Uterus (tissue), 4 donors: Measurements from ENCODE around the gene UBE3C. TPM values are rescaled to one million over a fixed set of nuclear protein-coding genes. Genes with fewer than 3 reads are reported as not detected.

Experiments
- DNase-seq, 2 donors: peaks; one replicate each; pipeline ENCODE4 v3.0.0-alpha.2; 2019 to 2020
- H3K27ac ChIP-seq, 2 donors: fragments of 200-600 bp; sonication (generic); 1 replicate in 1 of 2; 2 replicates in 1 of 2; pipeline ENCODE4 v1.5.1; 2016 to 2018
- H3K27me3 ChIP-seq, 2 donors: fragments of 200-600 bp; sonication (generic); one replicate each; pipeline ENCODE4 v1.5.1; 2018 to 2019; ENCODE audit warnings: control low read depth in 1 of 2
- H3K36me3 ChIP-seq, 2 donors: fragments of 200-600 bp; sonication (generic); one replicate each; pipeline ENCODE4 v1.5.1; 2019; ENCODE audit warnings: control low read depth in 1 of 2
- H3K4me1 ChIP-seq, 2 donors: fragments of 200-600 bp; sonication (generic); one replicate each; pipeline ENCODE4 v1.5.1; 2018 to 2019; ENCODE audit warnings: control low read depth in 1 of 2
- H3K4me3 ChIP-seq, 2 donors: fragments of 200-600 bp; sonication (generic); 1 replicate in 1 of 2; 2 replicates in 1 of 2; pipeline ENCODE4 v1.5.1; 2018 to 2019; ENCODE audit warnings: mild to moderate bottlenecking in 1 of 2
- H3K9me3 ChIP-seq, 2 donors: fragments of 200-600 bp; sonication (generic); one replicate each; pipeline ENCODE4 v1.5.1; 2019; ENCODE audit warnings: control low read depth in 1 of 2
- CTCF ChIP-seq, 4 experiments: fragments of 200-600 bp in 2 of 4; fragments of 450-650 bp in 2 of 4; sonication (generic) in 2 of 4; IDR thresholded peaks; one replicate each; pipeline ENCODE4 v1.5.1; 2016 to 2019; ENCODE audit warnings: antibody characterized with exemption in 4 of 4, mild to moderate bottlenecking in 2 of 4, moderate library complexity in 1 of 4
- POLR2A ChIP-seq, 2 donors: fragments of 450-650 bp; IDR thresholded peaks; one replicate each; pipeline ENCODE4 v1.6.1; 2016; ENCODE audit warnings: antibody characterized with exemption in 2 of 2, mild to moderate bottlenecking in 1 of 2, moderate library complexity in 1 of 2
- intact Hi-C: fragments of 100-400 bp; cut with DNase I; formaldehyde crosslinking; loops from one replicate; pipeline ENCODE4 v1.15.1; 2023; ENCODE audit warnings: low total_unique reads
- total RNA-seq, 4 donors: library from RNA; depleted of rRNA in 3 of 4; stranded (reverse); fragments of >200 nt in 3 of 4; gene quantifications; one replicate each; pipeline versions ENCODE4 v1.1.0 to v1.2.4, GENCODE V29; 2014 to 2023
- donor health status: DM: yes; HTN: yes; CAD: no.

UBE3C gene
- total RNA-seq, 4 donors from 2014 or later, result 54.1 to 121 (median 91.7) TPM

DNA sequence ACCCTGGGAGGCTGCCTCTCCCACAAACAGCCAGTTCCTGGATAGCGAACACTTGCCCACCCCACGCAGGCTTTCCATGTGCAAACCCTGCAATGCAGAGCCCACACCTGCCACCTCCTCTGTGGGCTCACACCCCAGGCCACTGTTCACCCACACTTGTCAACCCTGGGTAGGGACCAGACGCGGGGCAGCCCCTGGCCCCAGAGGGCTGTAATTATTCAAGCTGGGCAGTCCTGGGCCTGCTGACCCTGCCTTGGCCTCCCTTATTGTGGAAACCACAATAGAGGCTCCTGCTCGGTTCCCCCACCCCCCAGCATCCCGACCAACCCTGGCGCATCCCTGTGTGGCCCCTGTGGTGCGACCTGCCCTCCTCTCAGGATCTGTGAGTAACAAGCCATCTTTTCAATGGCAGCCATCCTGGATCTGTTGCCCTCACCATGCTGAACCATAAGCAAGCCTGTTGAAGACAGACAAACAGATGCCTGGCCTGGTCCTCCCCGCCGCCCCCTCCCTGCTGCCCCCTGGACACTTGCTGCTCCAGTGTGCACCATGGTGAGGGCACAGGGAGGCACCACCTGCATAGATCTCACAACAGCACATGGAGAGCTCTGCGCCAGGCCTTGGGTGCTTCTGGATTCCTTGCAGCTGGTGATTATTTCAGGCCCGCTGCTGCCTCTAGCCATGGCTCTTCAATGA is 15.8 kb upstream of the UBE3C start:
- no peak for TF ChIP-seq POLR2A (IDR thresholded peaks at IDR 0.05)
- TF ChIP-seq CTCF (IDR thresholded peaks at IDR 0.05), result no peak
- DNase-seq, result no peak
- H3K27ac ChIP-seq, result no peak overlapping the region
- intact Hi-C loops, result no loop called here
- H3K4me3 ChIP-seq, result no peak overlapping the region
- H3K36me3 ChIP-seq, result no peaks in the 10 kb centered on the region
- H3K27me3 ChIP-seq, result no peaks in the 10 kb centered on the region
- H3K9me3 ChIP-seq, result no peaks in the 10 kb centered on the region
- H3K4me1 ChIP-seq, result no peaks in the 10 kb centered on the region

GRCh38 chr7:157124690-157125089 is 14.0 kb upstream of the UBE3C start:
- DNase-seq, result no peak
- Histone ChIP-seq H3K4me1 (no peaks in the 10 kb centered on the region), H3K4me3 (no peak overlapping the region), H3K27me3 (peaks cover 0 to 4% of the 10 kb centered on the region in 2 donors), H3K9me3 (no peaks in the 10 kb centered on the region), H3K36me3 (no peaks in the 10 kb centered on the region), H3K27ac (no peak overlapping the region)
- intact Hi-C loops, result no loop called here
- no peak for TF ChIP-seq POLR2A (IDR thresholded peaks at IDR 0.05)
- TF ChIP-seq CTCF (IDR thresholded peaks at IDR 0.05), result no peak

GRCh38 chr7:157125376-157126223 is 13.1 kb upstream of the UBE3C start:
- TF ChIP-seq CTCF (IDR thresholded peaks at IDR 0.05) (no peak), POLR2A (IDR thresholded peaks at IDR 0.05) (no peak)
- DNase-seq, result no peak
- Histone ChIP-seq H3K9me3 (no peaks in the 10 kb centered on the region), H3K27ac (no peak overlapping the region), H3K4me3 (no peak overlapping the region), H3K27me3 (peaks cover 0 to 4% of the 10 kb centered on the region in 2 donors), H3K36me3 (no peaks in the 10 kb centered on the region), H3K4me1 (no peaks in the 10 kb centered on the region)
- intact Hi-C loops, result no loop called here

- no peak for TF ChIP-seq POLR2A (IDR thresholded peaks at IDR 0.05)
- no peak for TF ChIP-seq CTCF (IDR thresholded peaks at IDR 0.05)
- intact Hi-C loops, result no loop called here
- no peaks in the 10 kb centered on the region for H3K4me1 ChIP-seq
- no peak overlapping the region for H3K27ac ChIP-seq
- H3K27me3 ChIP-seq, result peaks cover 0 to 4% of the 10 kb centered on the region in 2 donors
- no peak for DNase-seq
- no peak overlapping the region for H3K4me3 ChIP-seq
- H3K9me3 ChIP-seq, result no peaks in the 10 kb centered on the region
- no peaks in the 10 kb centered on the region for H3K36me3 ChIP-seq
These were observed 11.8 kb upstream of the UBE3C start for GRCh38 chr7:157126921-157127320.

DNA sequence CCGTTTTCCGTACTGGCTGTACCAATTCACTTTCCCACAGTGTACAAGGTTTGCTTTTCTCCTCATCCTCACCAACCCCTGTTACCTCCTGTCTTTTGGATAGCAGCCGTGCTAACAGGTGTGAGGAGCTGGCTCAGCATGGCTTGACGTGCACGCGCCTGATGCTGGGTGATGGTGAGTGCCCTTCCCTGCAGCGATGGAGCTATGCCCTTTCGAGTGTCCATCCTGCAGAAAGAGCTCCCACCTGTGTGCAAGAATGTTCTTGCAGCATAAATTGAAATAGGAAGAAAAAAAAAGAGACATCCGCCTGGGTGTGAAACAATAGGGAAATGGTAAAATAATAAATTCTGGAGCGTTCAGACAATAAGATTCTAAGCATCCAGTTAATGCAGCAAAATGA is 9.5 kb upstream of the UBE3C start:
- Histone ChIP-seq H3K4me3 (no peak overlapping the region), H3K27me3 (peaks cover 0 to 4% of the 10 kb centered on the region in 2 donors), H3K4me1 (no peaks in the 10 kb centered on the region), H3K9me3 (no peaks in the 10 kb centered on the region), H3K27ac (no peak overlapping the region), H3K36me3 (no peaks in the 10 kb centered on the region)
- no peak for DNase-seq
- TF ChIP-seq POLR2A (IDR thresholded peaks at IDR 0.05) (no peak), CTCF (IDR thresholded peaks at IDR 0.05) (no peak)
- intact Hi-C loops, result no loop called here
